Stimulated activated naive CD4-positive, alpha-beta T cell treated with Interleukin-2 at 50 U/mL for 16 hours (primary cell): ENCODE data around the gene PSMD1.

ENCODE experiments used
- DNase-seq: peaks from one replicate; lab custom pipeline; 2025; lab: John Stamatoyannopoulos, UW

Gene PSMD1

GRCh38 chr2:231211486-231211885 is 154.8 kb downstream of the PSMD1 start:
- no peak for DNase-seq

GRCh38 chr2:231212329-231212845 is 155.7 kb downstream of the PSMD1 start:
- DNase-seq, result no peak

GRCh38 chr2:231213931-231214642 is 157.4 kb downstream of the PSMD1 start:
- no peak for DNase-seq

- DNase-seq, result no peak
Observed at GRCh38 chr2:231218366-231218765, 161.7 kb downstream of the PSMD1 start.

GRCh38 chr2:231219289-231219688 is 162.6 kb downstream of the PSMD1 start:
- DNase-seq, result no peak

GRCh38 chr2:231221761-231222160 is 165.1 kb downstream of the PSMD1 start:
- no peak for DNase-seq
